H9 (cell line): ENCODE data around the gene HMG20B. TPM values are rescaled to one million over a fixed set of nuclear protein-coding genes. Genes with fewer than 3 reads are reported as not detected.

Experiments used
- DNase-seq: peaks from one replicate; pipeline ENCODE4 v3.0.0-alpha.2; 2017
- H2AFZ ChIP-seq: one replicate; pipeline ENCODE4 v1.6.1; 2013; ENCODE audit warnings: mild to moderate bottlenecking, low read length, control low read depth, moderate library complexity
- H2AK5ac ChIP-seq: 2 replicates; pipeline ENCODE4 v1.6.1; 2013; ENCODE audit warnings: low read length, control low read depth, mixed read lengths; ENCODE audit not compliant: insufficient read length
- H2BK120ac ChIP-seq: one replicate; pipeline ENCODE4 v1.6.1; 2013; ENCODE audit warnings: low read depth, mild to moderate bottlenecking, low read length, control low read depth, inconsistent platforms; ENCODE audit not compliant: poor library complexity, severe bottlenecking
- H2BK12ac ChIP-seq: 2 replicates; pipeline ENCODE4 v1.6.1; 2013; ENCODE audit warnings: low read length, control low read depth, mixed read lengths, low read depth; ENCODE audit not compliant: insufficient read length
- H2BK15ac ChIP-seq: 2 replicates; pipeline ENCODE4 v1.6.1; 2013; ENCODE audit warnings: low read depth, low read length, control low read depth
- H2BK20ac ChIP-seq: one replicate; pipeline ENCODE4 v1.6.1; 2013; ENCODE audit warnings: low read depth, mild to moderate bottlenecking, low read length, control low read depth, inconsistent platforms; ENCODE audit not compliant: poor library complexity, severe bottlenecking
- H2BK5ac ChIP-seq: 2 replicates; pipeline ENCODE4 v1.6.1; 2013; ENCODE audit warnings: low read length, control low read depth, mixed read lengths; ENCODE audit not compliant: insufficient read length
- H3K14ac ChIP-seq: 2 replicates; pipeline ENCODE4 v1.6.1; 2013; ENCODE audit warnings: low read length, control low read depth; ENCODE audit not compliant: insufficient read depth
- H3K18ac ChIP-seq: 2 replicates; pipeline ENCODE4 v1.6.1; 2013; ENCODE audit warnings: low read depth, mild to moderate bottlenecking, mixed read lengths, low read length, control low read depth; ENCODE audit not compliant: insufficient read length
- H3K23ac ChIP-seq: 2 replicates; pipeline ENCODE4 v1.6.1; 2013; ENCODE audit warnings: low read length, control low read depth, mixed read lengths, low read depth; ENCODE audit not compliant: insufficient read length
- H3K23me2 ChIP-seq: 2 replicates; pipeline ENCODE4 v1.6.1; 2013; ENCODE audit warnings: low read depth, mild to moderate bottlenecking, mixed read lengths, low read length, control low read depth; ENCODE audit not compliant: insufficient read length, poor library complexity, severe bottlenecking
- H3K27ac ChIP-seq: 2 replicates; pipeline ENCODE4 v1.5.1; 2013; ENCODE audit warnings: low read length, control low read depth, mixed read lengths, low read depth; ENCODE audit not compliant: insufficient read length
- H3K27me3 ChIP-seq: 2 replicates; pipeline ENCODE4 v1.6.1; 2013; ENCODE audit warnings: low read length, control low read depth, inconsistent platforms; ENCODE audit not compliant: insufficient read depth
- H3K4ac ChIP-seq: 2 replicates; pipeline ENCODE4 v1.6.1; 2013; ENCODE audit warnings: low read depth, mild to moderate bottlenecking, control low read depth, inconsistent platforms, low read length, moderate library complexity
- H3K4me1 ChIP-seq: 2 replicates; pipeline ENCODE4 v1.6.1; 2013; ENCODE audit warnings: low read length, control low read depth, inconsistent platforms; ENCODE audit not compliant: insufficient read depth
- H3K4me2 ChIP-seq: 2 replicates; pipeline ENCODE4 v1.6.1; 2013; ENCODE audit warnings: low read length, control low read depth, mixed read lengths; ENCODE audit not compliant: insufficient read length, insufficient read depth
- H3K56ac ChIP-seq: 2 replicates; pipeline ENCODE4 v1.6.1; 2013; ENCODE audit warnings: low read depth, mild to moderate bottlenecking, mixed read lengths, low read length, control low read depth; ENCODE audit not compliant: insufficient read length
- H3K79me1 ChIP-seq: 2 replicates; pipeline ENCODE4 v1.6.1; 2013; ENCODE audit warnings: low read depth, mild to moderate bottlenecking, moderate library complexity, low read length, control low read depth, inconsistent platforms; ENCODE audit not compliant: insufficient read depth, poor library complexity, severe bottlenecking
- H3K79me2 ChIP-seq: 2 replicates; pipeline ENCODE4 v1.6.1; 2013; ENCODE audit warnings: low read length, control low read depth, inconsistent platforms; ENCODE audit not compliant: insufficient read depth
- H3K9ac ChIP-seq: 2 replicates; pipeline ENCODE4 v1.6.1; 2013; ENCODE audit warnings: low read length, control low read depth, mixed read lengths; ENCODE audit not compliant: insufficient read length; ENCODE audit errors: extremely low read depth
- H3K9me3 ChIP-seq: one replicate; pipeline ENCODE4 v1.6.1; 2013; ENCODE audit warnings: low read depth, low read length, inconsistent platforms; ENCODE audit not compliant: control insufficient read depth
- H3T11ph ChIP-seq: one replicate; pipeline ENCODE4 v1.6.1; 2013; ENCODE audit warnings: mild to moderate bottlenecking, low read length, control low read depth, inconsistent platforms
- H4K20me1 ChIP-seq: one replicate; pipeline ENCODE4 v1.6.1; 2013; ENCODE audit not compliant: control insufficient read depth, insufficient read length, insufficient read depth
- H4K5ac ChIP-seq: 2 replicates; pipeline ENCODE4 v1.6.1; 2013; ENCODE audit warnings: low read depth, mild to moderate bottlenecking, mixed read lengths, low read length, control low read depth; ENCODE audit not compliant: insufficient read length
- H4K8ac ChIP-seq: replicated peaks from 2 replicates; pipeline ENCODE4 v1.6.1; 2013; ENCODE audit warnings: low read length, control low read depth, mixed read lengths, low read depth; ENCODE audit not compliant: insufficient read length
- H4K91ac ChIP-seq: 2 replicates; pipeline ENCODE4 v1.6.1; 2013; ENCODE audit warnings: low read depth, mild to moderate bottlenecking, moderate library complexity, mixed read lengths, low read length, control low read depth; ENCODE audit not compliant: insufficient read length
- H3K27ac Mint-ChIP-seq, 3 experiments: 2 replicates in 2 of 3; 3 replicates in 1 of 3; pipeline ENCODE4 v1.8.0; 2020 to 2021; ENCODE audit warnings: mixed read lengths in 3 of 3, mild to moderate bottlenecking in 1 of 3, moderate library complexity in 1 of 3
- H3K27me3 Mint-ChIP-seq: 2 replicates; pipeline ENCODE4 v1.8.0; 2021; ENCODE audit warnings: low read depth, mild to moderate bottlenecking, moderate library complexity, mixed read lengths
- H3K36me3 Mint-ChIP-seq, 3 experiments: 2 replicates in 2 of 3; 3 replicates in 1 of 3; pipeline ENCODE4 v1.8.0; 2020 to 2021; ENCODE audit warnings: low read depth in 3 of 3, mixed read lengths in 3 of 3; ENCODE audit not compliant: insufficient read depth in 1 of 3
- H3K4me1 Mint-ChIP-seq, 2 experiments: 2 replicates each; pipeline ENCODE4 v1.8.0; 2020; ENCODE audit warnings: mixed read lengths in 2 of 2
- H3K4me3 Mint-ChIP-seq, 2 experiments: 2 replicates in 1 of 2; 3 replicates in 1 of 2; pipeline ENCODE4 v1.8.0; 2020 to 2021; ENCODE audit warnings: mild to moderate bottlenecking in 2 of 2, mixed read lengths in 2 of 2, moderate library complexity in 1 of 2
- H3K9me3 Mint-ChIP-seq, 2 experiments: 2 replicates in 1 of 2; 3 replicates in 1 of 2; pipeline ENCODE4 v1.8.0; 2020; ENCODE audit warnings: mild to moderate bottlenecking in 2 of 2, mixed read lengths in 2 of 2, moderate library complexity in 1 of 2
- WGBS: extraction: QIAGEN DNeasy Blood & Tissue Kit; methylation state at CpG from one replicate; pipeline ENCODE4 v1.1.7; 2013; ENCODE audit warnings: missing lambda C conversion rate, low lambda C conversion rate, mixed read lengths; ENCODE audit not compliant: insufficient read length; ENCODE audit errors: extremely low coverage; 5-methylcytosine and 5-hydroxymethylcytosine counted together
- total RNA-seq: library from RNA; stranded (reverse); gene quantifications from 2 replicates; pipeline ENCODE4 v1.2.1, GENCODE V29; 2021
- TF ChIP-seq, protein P1 (sequence below): fragments of 200-600 bp; sonication (generic); conservative IDR thresholded peaks from 3 replicates; pipeline ENCODE4 v1.8.0; 2021; ENCODE audit warnings: antibody characterized with exemption, mild to moderate bottlenecking

Gene HMG20B
- total RNA-seq, 1 experiment from 2014 or later = 58.1 TPM

DNA sequence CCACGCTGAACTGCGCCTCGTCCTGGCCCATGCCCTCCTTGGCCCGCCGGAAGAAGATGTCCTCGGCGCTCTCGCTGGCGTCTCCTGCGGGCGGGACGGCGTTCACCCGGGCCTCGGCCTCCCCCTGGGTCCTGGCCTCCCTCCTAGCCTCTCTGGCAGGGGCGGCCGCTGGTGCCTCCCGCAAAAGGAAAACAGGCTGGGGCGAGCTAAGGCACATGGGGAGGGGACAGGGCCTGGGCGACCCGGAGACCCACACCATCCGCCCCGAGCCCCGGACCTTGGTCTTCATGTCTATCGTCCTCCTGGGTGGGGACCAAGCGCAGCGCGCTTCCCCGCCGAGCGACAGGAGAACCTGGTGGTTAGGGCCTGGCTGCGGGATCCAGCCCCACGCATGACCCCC, 39.6 kb downstream of the HMG20B start:
- H3K4me2 ChIP-seq = no peak overlapping the region
- no peak overlapping the region for H3K56ac ChIP-seq
- no peaks in the 10 kb centered on the region for H3K27me3 ChIP-seq
- H3K79me1 ChIP-seq = no peaks in the 10 kb centered on the region
- no peak overlapping the region for H4K8ac ChIP-seq
- no peaks in the 10 kb centered on the region; the same call in 1 of the 2 replicates for H3K4me1 ChIP-seq
- H4K91ac ChIP-seq = no peak overlapping the region
- Mint-ChIP-seq H3K9me3 (no peaks in the 10 kb centered on the region), H3K36me3 (peaks cover 7 to 12% (median 11%) of the 10 kb centered on the region in 3 experiments; a peak in 6 of 7 replicates), H3K27ac (no peak overlapping the region), H3K4me1 (peaks cover 9% of the 10 kb centered on the region in 2 experiments), H3K27me3 (no peaks in the 10 kb centered on the region; the same call in 1 of the 2 replicates), H3K4me3 (no peak overlapping the region)
- H2BK20ac ChIP-seq = no peak overlapping the region
- H3K9me3 ChIP-seq = no peaks in the 10 kb centered on the region
- H2AFZ ChIP-seq = no peak overlapping the region
- H3K27ac ChIP-seq = no peak overlapping the region
- H3K4ac ChIP-seq = no peak overlapping the region
- no peak overlapping the region for H2BK12ac ChIP-seq
- TF ChIP-seq, protein P1, sequence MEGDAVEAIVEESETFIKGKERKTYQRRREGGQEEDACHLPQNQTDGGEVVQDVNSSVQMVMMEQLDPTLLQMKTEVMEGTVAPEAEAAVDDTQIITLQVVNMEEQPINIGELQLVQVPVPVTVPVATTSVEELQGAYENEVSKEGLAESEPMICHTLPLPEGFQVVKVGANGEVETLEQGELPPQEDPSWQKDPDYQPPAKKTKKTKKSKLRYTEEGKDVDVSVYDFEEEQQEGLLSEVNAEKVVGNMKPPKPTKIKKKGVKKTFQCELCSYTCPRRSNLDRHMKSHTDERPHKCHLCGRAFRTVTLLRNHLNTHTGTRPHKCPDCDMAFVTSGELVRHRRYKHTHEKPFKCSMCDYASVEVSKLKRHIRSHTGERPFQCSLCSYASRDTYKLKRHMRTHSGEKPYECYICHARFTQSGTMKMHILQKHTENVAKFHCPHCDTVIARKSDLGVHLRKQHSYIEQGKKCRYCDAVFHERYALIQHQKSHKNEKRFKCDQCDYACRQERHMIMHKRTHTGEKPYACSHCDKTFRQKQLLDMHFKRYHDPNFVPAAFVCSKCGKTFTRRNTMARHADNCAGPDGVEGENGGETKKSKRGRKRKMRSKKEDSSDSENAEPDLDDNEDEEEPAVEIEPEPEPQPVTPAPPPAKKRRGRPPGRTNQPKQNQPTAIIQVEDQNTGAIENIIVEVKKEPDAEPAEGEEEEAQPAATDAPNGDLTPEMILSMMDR = no peak
- no peak overlapping the region for H3K9ac ChIP-seq
- no peak overlapping the region for H2BK15ac ChIP-seq
- no peak for DNase-seq
- no peak overlapping the region for H4K5ac ChIP-seq
- no peak overlapping the region for H3K18ac ChIP-seq
- no peak overlapping the region for H3T11ph ChIP-seq
- no peak overlapping the region for H2BK5ac ChIP-seq
- no CpG with 5 or more reads among the region's 33 CpGs for WGBS
- H3K79me2 ChIP-seq = no peaks in the 10 kb centered on the region
- H2AK5ac ChIP-seq = no peak overlapping the region
- no peak overlapping the region for H2BK120ac ChIP-seq
- no peaks in the 10 kb centered on the region for H3K23me2 ChIP-seq
- H3K23ac ChIP-seq = no peak overlapping the region
- no peak overlapping the region for H3K14ac ChIP-seq
- no peaks in the 10 kb centered on the region for H4K20me1 ChIP-seq
